GM18867 (cell line): ENCODE data around the gene SEMA7A.

ENCODE experiments used
- ATAC-seq: cut with Tn5 transposase; IDR thresholded peaks from one replicate; pipeline ENCODE4 v1.9.1; 2021; ENCODE audit warnings: mild to moderate bottlenecking, moderate library complexity; ENCODE audit not compliant: unreplicated experiment

Gene SEMA7A

DNA sequence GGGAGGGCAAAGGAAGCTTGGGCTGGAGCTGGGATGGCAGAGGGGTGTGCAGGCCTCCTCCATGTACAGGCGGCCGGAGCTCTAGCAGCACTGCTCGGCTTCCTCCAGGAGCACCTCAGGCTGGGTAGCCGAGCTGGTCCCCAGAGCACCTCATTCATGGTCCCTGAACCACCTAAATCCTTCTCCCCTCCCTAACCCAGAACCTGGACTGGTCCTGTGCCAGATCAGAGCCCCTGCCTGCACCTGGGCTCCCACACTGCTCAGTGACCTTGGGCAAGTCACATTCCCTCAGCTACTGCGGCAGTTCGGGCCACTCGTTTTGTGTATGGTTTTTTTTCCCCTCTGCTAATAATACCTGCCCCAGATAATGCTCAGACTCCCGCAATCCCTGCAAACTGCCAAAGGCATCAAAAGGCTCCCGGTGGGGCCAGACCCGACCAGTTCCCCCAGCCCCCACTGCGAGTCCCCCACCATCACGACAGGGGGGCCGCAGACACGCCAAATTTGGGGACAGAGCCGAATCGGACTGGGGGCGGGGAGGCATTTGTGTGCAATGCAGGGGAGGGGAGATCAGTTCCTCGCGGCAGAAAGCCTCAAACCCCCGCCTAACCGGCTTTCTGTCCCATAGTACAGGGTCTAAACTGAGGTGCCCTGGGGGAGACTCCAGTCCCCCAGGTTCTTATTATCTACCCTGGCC lies 1.3 kb downstream of the SEMA7A start:
- no peak for ATAC-seq

DNA sequence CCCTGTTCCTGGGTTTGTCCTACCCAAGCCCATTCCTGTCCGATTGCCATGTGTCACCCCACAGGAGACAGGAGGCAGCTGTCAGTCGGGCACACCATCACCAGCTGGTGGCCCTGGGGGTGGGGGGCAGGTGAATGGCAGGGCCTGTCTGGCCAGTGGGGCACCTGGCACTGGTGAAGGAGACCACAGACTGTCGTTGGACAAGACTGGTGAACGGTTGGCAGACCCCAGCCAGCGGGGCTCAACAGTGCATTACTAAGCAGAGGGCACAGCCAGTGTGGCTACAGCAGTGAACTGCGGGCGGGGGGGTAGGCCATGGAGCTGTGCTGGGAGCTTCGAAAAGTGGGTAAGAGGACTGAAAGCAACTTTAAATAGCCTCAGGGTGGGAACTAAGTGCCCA lies 2.1 kb downstream of the SEMA7A start:
- no peak for ATAC-seq

DNA sequence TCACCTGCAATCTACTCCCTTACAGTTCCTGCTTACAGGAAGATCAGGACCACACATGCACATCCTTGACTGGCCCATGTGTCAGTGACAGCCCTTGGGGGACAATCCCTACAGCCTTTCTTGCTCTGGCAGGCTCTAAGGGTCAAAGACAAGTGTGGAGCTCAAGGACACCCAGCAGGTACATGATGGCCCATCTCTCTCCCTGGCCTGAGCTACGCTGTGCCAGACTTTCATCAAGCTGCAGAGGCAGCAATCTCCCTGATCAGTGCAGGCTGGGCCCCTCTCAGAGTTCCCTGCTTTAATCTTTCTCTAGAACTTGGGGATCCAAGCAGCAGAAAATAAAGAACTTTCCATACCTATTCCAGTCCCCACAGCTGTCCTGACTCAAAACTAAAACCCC lies 2.6 kb downstream of the SEMA7A start:
- no peak for ATAC-seq

DNA sequence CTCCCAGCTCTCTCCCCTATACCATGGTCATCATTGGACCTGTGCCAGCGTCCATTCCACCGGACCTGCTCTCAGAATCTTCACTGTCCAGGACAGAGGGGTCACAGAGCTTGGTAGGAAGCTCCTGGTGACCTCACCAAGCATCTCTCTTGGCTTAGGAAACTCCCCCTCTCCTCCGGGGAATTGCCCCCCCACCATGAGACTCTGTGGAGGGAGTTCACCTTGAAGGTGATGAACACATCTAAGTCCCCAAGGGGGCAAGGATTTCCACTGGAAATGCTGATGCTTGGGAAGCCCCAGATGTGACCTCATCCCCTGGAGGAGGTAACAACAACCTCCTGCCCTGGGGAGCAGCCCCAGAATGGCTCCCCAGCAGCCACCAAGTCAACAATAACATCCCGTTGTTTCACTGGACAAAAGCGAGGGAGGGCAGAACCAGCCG lies 3.2 kb downstream of the SEMA7A start:
- no peak for ATAC-seq

DNA sequence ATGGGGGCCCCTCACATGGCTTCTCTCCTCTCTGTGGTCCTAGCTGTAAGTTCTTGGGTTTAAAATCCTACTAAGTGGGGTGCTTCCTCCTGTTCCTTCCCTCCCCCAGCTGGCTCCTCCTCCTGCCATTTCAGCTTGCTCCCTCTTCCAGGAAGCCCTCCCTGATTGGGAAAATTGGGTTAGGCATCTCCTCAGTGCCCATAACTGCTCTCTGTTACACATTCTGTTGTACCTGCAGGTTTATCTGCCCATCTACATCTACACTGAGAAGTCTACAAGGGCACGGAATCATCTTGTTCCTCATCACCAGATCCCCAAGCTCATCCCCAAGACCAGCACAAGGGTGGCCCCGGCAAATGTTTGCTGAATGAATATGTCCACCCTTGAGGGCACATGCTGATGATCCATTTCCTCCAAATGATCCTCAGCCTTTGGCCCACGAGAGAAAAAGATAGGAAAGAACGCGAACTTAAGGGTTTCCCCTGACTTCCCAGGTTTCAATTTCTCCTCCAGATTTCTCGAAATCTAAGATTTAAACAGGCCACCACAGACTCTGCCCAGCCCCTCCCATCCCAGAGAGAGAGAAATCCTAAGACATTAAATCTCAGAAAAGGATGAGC lies 3.9 kb downstream of the SEMA7A start:
- ATAC-seq: no peak

DNA sequence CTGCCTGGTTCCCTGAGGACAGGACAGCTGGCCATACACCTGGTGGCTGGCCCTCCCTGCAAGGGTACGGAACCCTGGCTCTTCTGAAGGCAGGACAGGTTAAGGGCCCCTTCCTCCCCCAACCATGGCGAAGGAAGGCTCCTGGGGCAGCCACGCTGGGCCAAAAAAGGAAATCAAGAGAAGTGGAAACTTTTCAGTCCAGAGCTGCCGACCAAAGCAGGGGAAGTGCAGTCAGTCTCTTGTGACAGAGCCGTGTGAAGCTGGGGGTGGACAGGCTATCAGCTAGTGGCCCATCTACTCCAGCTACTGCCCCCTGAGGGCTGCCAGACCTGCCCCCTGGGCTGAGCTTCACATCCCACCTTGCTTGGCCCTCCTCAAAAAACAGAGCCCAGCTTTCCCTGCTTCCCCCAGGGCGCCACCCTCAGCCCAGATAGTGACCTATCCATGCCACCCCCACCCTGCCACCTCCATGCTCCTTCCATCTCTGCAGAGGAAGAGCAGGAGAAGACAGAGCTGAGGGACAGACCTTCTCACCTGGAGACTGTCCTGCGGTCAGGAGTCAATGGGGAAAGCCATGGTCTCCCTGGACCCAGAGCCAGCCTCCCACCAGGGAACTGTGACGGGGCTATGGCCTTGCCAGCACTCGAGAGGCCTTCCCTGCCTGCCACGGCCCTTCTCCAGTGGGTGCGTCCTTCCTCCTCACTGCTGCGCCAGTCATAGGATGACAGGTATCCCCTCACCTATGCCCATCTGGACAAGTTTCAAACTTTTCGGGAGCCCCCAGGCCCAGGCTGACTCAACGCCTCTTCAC lies 4.6 kb downstream of the SEMA7A start:
- no peak for ATAC-seq

DNA sequence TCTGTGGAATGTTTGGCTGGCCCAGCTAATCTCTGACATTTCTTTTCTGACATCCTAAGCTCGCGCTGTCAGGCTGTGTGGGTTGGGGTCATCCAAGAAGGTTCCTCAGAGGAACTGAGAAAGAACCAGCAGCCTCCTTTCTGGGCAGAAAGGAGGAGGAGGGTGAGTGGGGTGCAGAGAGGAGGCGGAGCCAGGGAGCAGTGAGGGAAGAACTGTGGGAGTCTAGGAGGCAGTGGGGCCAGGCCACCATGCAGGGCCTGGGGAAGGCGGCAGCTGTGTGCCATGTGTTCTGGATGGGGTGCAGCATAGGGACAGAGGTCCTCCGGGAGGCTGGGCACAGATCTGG lies 5.3 kb downstream of the SEMA7A start:
- no peak for ATAC-seq

DNA sequence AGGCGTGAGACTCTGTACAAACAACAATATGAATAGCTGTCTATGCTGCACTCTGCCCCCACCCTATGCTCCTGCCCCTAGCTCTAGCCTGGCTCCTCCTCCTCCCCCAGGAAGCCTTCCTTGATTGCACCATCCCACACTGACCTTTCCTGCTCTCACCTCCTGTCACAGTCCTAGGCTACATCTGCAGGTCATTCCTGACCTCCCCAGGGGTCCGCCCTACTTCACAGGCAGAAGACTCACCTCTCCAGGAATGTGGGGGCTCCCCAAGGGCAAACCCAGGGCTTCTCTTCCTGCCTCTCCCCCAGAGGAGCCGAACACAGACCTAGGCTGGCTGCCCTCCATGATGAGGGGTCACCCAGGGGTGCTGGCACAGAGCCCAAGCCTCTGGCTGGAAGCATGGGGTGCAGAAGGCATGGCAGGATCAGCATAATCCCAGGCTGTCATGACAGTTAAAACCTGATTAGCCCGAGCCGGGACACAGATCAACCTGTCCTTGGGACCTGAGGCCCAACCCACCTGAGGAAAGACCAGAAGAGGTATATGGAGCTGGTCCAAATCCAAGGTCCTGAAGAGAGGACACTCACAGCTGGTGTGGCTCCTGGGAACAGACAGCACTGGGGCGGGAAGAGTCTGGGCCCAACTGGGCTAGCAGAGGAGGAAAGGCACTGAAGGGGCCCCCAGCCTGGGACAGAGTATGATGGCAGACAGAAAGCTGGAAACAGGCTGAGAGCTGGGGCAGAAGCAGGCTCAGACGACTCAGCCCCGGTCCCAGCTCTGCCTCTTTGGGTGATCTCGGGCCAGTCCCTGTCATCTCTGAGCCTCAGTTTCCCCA lies 5.9 kb downstream of the SEMA7A start:
- no peak for ATAC-seq

DNA sequence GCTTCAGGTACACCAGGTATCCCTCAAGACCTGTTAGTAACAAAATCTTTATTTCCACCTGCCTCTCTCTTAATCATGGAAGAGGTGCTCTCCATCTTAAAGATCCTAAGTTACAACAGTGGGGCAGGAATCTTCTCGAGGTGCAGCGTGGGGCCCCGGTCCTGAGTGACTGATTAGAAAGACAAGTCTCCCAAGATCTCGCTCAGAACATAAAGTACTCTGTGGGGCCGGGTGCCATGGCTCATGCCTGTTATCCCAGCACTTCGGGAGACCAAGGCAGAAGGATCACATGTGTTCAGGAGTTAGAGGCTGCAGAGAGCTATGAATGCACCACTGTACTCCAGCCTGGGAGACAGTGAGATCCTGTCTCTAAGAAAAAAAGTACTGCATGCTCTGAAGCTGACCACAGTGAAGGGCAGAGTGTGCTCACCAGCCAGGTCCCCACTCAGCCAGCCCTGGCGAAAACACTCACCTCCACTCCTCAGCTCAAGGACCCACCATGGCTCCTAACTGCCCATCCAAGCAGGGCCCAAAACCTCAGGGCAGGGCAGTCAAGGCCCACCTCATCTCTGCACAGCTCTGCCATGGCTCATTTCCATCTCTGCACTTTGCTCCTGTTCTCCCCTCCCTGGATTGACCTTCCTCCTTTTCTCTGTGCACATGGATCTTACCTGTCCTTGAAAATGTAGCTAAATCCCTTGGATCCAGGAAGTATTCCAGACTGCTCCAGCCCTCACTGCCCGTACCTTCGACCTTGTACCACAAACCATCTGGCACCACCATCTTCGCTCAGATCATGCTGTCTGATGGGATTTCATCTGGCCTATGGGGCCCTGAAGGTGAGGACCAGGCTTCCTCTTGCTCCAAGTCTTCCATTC lies 7.1 kb downstream of the SEMA7A start:
- no peak for ATAC-seq

DNA sequence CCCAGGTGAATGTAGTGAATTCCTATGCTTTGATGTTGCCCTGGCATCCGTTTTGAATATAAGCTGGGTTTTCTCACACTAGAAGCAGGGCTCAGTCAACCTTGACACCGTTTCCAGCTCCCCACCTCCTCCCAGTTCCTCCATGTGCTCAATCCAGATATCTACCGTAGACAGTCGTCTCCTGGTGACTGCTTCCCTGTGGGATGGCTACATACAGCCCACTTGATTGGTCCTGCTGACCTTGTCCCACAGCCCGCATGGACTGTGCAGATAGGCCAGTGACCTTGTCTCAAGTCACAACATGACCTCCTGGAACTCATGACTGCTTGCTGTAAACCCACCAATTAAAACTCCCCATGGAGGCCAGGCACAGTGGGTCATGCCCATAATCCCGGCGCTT lies 8.1 kb downstream of the SEMA7A start:
- no peak for ATAC-seq

DNA sequence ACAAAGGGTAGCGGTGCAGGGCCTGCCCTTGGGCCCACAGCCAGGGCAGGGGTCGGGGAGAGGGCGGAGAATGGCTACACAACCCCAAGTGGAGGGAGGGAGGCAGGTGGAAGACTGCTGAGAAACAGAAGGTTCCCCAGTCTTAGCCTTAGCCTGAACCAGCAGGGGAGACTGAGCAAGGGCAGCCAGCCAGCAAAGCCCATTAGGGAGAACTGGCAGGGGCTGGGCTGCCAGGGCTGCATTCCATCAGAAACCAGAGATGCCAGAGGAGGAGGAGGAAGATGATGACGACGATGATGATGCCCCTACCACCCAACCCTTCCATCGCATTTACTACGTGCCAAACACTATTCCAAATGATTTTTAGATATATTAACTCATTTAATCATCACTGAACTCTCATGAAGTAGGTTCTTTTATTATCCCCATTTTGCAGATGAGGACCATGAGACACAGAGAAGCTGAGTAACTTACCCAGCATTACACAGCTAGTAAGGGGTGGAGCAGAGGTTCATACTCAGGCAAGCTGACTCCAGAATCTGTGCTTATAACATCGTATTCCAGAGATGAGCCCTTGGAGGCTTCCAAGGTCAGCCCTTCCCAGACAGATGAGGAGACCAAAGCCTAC lies 8.7 kb downstream of the SEMA7A start:
- no peak for ATAC-seq

DNA sequence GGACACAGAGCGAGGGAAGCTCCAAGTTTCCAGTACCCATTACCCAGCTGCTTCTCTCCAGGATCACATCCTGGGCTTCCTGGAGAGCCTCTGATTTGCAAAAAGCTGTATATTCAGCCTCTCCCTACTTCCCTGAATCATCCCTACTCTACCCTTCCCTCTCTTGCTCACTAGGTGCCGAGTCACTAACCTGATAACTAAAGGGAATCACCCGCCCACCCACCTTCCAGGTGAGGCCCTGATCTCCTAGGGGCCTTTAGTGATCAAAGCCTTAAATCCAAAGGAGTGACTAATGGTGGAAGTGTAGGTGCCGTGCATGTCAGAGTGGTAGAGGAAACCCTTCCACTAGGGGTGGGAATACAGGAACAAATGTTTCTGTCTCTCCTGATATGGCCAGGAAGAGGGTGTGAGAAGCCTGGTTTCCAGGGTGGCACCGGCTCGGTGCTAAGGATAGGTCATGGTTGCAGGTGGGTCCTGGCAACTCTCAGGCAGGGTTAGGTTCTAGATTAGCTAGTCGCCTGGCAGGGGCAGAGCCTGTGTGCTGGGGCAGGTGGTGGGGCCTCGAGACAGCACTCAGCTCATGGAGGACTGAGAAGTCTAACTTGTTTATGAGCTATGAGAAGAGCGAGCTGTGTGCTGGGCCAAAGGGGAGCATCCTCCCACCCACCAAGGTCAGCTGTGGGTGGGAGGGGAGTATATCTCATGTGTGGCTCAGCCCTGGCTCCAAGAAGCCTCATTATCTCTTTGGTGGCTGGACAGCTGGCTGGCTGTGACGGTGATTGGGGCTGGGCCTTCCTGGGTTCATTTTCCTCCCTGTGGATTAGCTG lies 10.1 kb downstream of the SEMA7A start:
- ATAC-seq: no peak

DNA sequence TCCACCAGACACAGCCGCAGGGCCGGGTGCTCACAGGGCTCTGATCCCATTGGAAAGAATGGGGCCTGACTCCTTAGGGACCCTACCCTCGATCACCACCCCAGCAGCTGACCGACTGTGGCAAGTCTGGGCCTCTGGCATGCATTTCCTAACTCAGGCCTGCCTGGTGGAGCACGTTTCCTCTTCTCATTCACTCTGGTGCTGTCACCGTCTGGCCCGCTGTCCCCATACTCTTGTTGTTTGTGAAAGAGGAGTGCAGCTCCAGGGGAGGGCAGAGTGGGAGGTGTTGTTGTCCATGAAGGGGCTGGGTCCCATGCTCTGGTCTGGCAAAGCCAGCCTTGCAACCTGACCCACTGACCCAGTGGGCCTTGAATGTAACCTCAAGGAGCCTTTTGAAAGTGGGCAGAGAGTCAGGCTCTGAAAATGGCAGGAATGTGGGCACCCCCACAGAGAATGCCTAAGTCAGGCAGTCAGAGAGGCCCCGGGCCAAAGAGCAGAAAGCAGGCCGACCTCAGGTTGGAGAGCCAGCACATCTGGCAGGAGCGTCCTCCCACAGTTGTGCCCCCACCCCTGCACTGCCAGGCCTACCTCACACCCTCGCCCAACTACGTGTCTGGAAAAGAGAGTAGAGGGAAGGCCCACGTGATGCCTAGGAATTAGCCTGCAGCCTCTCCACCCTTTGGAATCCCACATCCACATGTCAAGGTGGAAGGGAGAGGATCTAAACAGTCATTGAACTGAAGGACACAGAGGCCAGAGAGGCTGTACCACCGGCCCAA lies 10.9 kb downstream of the SEMA7A start:
- no peak for ATAC-seq

DNA sequence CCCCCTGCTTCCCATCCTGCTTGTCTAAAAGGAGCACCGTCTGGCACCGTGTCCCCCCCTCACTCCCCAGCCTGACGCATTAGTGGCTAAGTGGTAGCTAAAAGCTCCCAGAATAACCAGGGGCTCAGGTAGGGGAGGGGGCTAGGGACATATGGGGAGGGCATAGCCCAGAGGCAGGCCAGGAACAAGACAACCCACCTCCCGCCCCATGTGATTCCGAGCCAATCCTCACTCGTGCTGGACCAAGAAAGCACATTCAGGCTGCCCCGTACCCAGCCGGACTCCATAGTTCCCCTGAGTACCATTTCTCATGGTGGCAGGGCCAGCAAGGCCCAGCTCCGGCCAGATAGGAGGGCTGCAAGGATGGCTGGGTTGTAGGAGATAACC lies 11.5 kb downstream of the SEMA7A start:
- ATAC-seq: no peak

DNA sequence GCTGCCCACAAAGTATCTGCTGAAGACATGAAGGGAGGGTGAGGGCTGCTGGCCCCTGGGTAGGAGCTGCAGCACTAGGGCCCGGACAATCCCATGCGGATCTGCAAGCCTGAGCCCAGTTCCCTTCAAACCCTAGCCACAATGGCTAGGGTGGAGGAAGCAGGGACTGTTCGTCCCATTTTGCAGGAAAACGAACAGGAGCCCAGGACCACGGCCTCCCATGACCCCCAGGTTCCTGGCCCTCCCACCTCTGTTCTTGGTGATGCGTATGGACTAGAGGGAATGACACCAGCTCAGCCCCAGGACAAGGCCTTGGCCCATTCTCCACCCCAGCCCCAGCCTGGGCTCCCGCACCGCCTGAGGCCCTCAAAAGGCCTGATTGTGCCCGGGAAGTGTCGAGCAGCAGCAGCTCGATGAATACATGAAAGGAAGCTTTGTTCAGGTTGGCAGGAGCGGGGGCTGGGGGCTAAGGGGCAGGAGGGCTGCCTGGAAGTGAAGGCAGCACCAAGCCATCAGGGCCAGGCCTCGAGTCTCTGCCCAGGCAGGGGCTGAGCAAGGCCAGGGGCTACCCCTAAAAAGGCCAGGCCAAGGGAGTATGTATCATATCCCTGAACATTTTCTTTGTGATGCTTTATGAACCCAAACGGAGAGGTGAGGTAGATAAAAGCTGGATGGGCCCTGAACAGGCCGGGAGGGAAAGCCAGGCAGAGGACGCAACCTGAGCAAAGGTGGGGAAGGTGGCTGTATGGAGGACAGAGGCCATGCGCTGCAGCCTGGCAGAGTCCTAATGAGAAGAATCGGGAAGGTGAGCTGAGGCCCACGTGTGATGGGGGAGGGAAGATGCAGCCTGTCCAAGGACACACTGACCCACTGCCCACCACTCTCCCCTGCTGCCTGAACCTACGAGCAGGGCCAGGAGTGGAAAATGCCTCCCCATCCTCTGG lies 12.2 kb downstream of the SEMA7A start:
- no peak for ATAC-seq

DNA sequence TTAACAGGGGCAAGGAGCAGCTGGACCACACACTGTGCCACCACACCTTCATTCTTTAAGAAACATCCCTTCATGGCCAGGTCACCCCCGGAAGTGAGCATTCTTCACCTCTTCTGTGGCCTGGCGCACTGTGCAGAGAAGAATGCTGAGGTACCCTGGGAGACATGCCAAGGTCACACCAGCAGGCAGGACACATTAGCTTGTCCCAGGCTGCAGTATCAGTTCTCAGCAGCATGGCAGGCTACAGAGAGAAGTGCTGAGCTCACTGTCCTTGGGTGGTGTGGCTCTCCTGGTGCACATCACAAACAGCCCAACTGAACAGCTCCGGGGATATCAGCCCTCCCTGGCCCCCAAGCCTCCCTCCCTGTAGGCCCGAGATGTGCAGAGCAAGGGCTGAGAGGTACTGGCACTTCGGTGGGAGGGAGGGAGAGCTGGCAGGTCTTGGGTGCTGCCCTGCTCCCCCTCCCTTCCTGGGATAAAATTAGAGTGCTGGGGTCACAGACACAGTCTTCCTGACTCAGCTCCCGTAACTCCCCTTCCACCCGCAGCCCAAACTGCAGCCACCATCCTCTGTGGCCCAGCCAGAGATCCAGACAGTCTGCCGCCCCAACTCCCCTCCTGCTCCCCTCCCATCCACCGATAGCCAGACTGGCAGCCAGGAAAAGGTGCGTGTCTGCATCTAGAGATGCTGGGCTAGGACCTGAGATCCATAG lies 13.4 kb downstream of the SEMA7A start:
- ATAC-seq: no peak
